Mesenchymal stem cell (in vitro differentiated cells and primary cell): ENCODE data around the gene PROSER1.

Source experiments
- DNase-seq: peaks from one replicate; pipeline ENCODE4 v3.0.0-alpha.2; 2013
- H2AFZ ChIP-seq: one replicate; pipeline ENCODE4 v1.6.1; 2013; ENCODE audit warnings: low read depth, mild to moderate bottlenecking, control low read depth, inconsistent platforms, low read length, moderate library complexity
- H2AK5ac ChIP-seq: 2 replicates; pipeline ENCODE4 v1.6.1; 2013; ENCODE audit warnings: low read length, moderate library complexity, mild to moderate bottlenecking, inconsistent platforms; ENCODE audit not compliant: severe bottlenecking
- H2BK120ac ChIP-seq: one replicate; pipeline ENCODE4 v1.6.1; 2013; ENCODE audit warnings: low read depth, mild to moderate bottlenecking, inconsistent platforms, low read length, moderate library complexity
- H2BK12ac ChIP-seq, 2 experiments: one replicate each; pipeline ENCODE4 v1.6.1; 2013; ENCODE audit warnings: inconsistent platforms in 2 of 2, low read length in 2 of 2, mild to moderate bottlenecking in 2 of 2, moderate library complexity in 2 of 2, control low read depth in 1 of 2
- H2BK15ac ChIP-seq: one replicate; pipeline ENCODE4 v1.6.1; 2013; ENCODE audit warnings: mild to moderate bottlenecking, low read depth, inconsistent platforms; ENCODE audit not compliant: poor library complexity, severe bottlenecking
- H2BK5ac ChIP-seq: 2 replicates; pipeline ENCODE4 v1.6.1; 2013; ENCODE audit warnings: low read depth, mild to moderate bottlenecking, low read length, control low read depth, inconsistent platforms; ENCODE audit not compliant: poor library complexity, severe bottlenecking
- H3K14ac ChIP-seq, 2 experiments: one replicate each; pipeline ENCODE4 v1.6.1; 2013; ENCODE audit warnings: inconsistent platforms in 2 of 2, low read length in 2 of 2, control low read depth in 1 of 2, mild to moderate bottlenecking in 1 of 2, moderate library complexity in 1 of 2
- H3K18ac ChIP-seq, 2 experiments: one replicate each; pipeline ENCODE4 v1.6.1; 2013; ENCODE audit warnings: inconsistent platforms in 2 of 2, low read length in 2 of 2, control low read depth in 1 of 2, low read depth in 1 of 2, mild to moderate bottlenecking in 1 of 2
- H3K23ac ChIP-seq, 2 experiments: one replicate each; pipeline ENCODE4 v1.6.1; 2013; ENCODE audit warnings: inconsistent platforms in 2 of 2, low read length in 2 of 2, mild to moderate bottlenecking in 2 of 2, moderate library complexity in 2 of 2, control low read depth in 1 of 2
- H3K27ac ChIP-seq: 2 replicates; pipeline ENCODE4 v1.5.1; 2013; ENCODE audit warnings: mild to moderate bottlenecking, moderate library complexity, low read length, control low read depth, inconsistent platforms; ENCODE audit not compliant: poor library complexity, severe bottlenecking
- H3K27me3 ChIP-seq, 2 experiments: 2 replicates each; pipeline versions ENCODE4 v1.6.1 to v1.7.0; 2013; ENCODE audit warnings: low read length in 2 of 2, mild to moderate bottlenecking in 2 of 2, moderate library complexity in 2 of 2, control low read depth in 1 of 2, inconsistent platforms in 1 of 2; ENCODE audit not compliant: control insufficient read depth in 1 of 2, insufficient read depth in 1 of 2
- H3K36me3 ChIP-seq, 2 experiments: 2 replicates each; pipeline versions ENCODE4 v1.6.1 to v1.7.0; 2013; ENCODE audit warnings: low read length in 2 of 2, control low read depth in 1 of 2, inconsistent platforms in 1 of 2, low read depth in 1 of 2, mild to moderate bottlenecking in 1 of 2; ENCODE audit not compliant: insufficient read depth in 2 of 2, control insufficient read depth in 1 of 2
- H3K4ac ChIP-seq, 2 experiments: one replicate each; pipeline ENCODE4 v1.6.1; 2013; ENCODE audit warnings: inconsistent platforms in 2 of 2, low read length in 2 of 2, mild to moderate bottlenecking in 2 of 2, moderate library complexity in 2 of 2, control low read depth in 1 of 2, low read depth in 1 of 2
- H3K4me1 ChIP-seq: 2 replicates; pipeline ENCODE4 v1.6.1; 2013; ENCODE audit warnings: low read depth, low read length, control low read depth; ENCODE audit not compliant: control insufficient read depth, insufficient read depth
- H3K4me2 ChIP-seq: 2 replicates; pipeline ENCODE4 v1.6.1; 2013; ENCODE audit warnings: low read length, mild to moderate bottlenecking, inconsistent platforms; ENCODE audit not compliant: poor library complexity, severe bottlenecking
- H3K4me3 ChIP-seq, 2 experiments: 2 replicates each; pipeline versions ENCODE4 v1.5.1 to v1.7.0; 2013; ENCODE audit warnings: low read length in 2 of 2, mild to moderate bottlenecking in 2 of 2, control low read depth in 1 of 2, low read depth in 1 of 2; ENCODE audit not compliant: insufficient read depth in 1 of 2
- H3K79me1 ChIP-seq: replicated peaks from 2 replicates; pipeline ENCODE4 v1.6.1; 2013; ENCODE audit warnings: mild to moderate bottlenecking, control low read depth, low read length, inconsistent platforms; ENCODE audit not compliant: poor library complexity, severe bottlenecking
- H3K9ac ChIP-seq: 2 replicates; pipeline ENCODE4 v1.7.0; 2013; ENCODE audit warnings: mild to moderate bottlenecking, low read length, moderate library complexity
- H3K9me3 ChIP-seq: 2 replicates; pipeline ENCODE4 v1.7.0; 2013; ENCODE audit warnings: mild to moderate bottlenecking, low read length; ENCODE audit not compliant: control insufficient read depth
- H4K8ac ChIP-seq: one replicate; pipeline ENCODE4 v1.6.1; 2013; ENCODE audit warnings: inconsistent platforms, mild to moderate bottlenecking, low read length, moderate library complexity
- H4K91ac ChIP-seq: one replicate; pipeline ENCODE4 v1.6.1; 2013; ENCODE audit warnings: mild to moderate bottlenecking, low read length, inconsistent platforms
- WGBS: methylation state at CpG from one replicate; pipeline ENCODE4 v1.1.7; 2013; ENCODE audit warnings: mixed read lengths; 5-methylcytosine and 5-hydroxymethylcytosine counted together

Gene PROSER1

GRCh38 chr13:38998739-38999138 lies 39.1 kb downstream of the PROSER1 start:
- Histone ChIP-seq H2BK15ac (no peak overlapping the region), H3K14ac (no peak overlapping the region), H3K4me3 (no peak overlapping the region), H3K4ac (no peak overlapping the region), H2AK5ac (no peak overlapping the region), H4K91ac (no peak overlapping the region), H2BK12ac (no peak overlapping the region), H3K9ac (no peak overlapping the region), H3K23ac (no peak overlapping the region), H3K4me1 (no peaks in the 10 kb centered on the region), H4K8ac (no peak overlapping the region), H3K18ac (no peak overlapping the region), H2AFZ (no peak overlapping the region), H2BK120ac (no peak overlapping the region), H3K27me3 (no peaks in the 10 kb centered on the region), H3K9me3 (no peaks in the 10 kb centered on the region), H2BK5ac (no peak overlapping the region), H3K36me3 (no peaks in the 10 kb centered on the region), H3K4me2 (no peak overlapping the region), H3K79me1 (no peaks in the 10 kb centered on the region), H3K27ac (no peak overlapping the region)
- no peak for DNase-seq
- 84% methylated on average over 3 of the region's 3 CpGs for WGBS

GRCh38 chr13:38993381-38993780 lies 44.5 kb downstream of the PROSER1 start:
- no peak overlapping the region for H2AFZ ChIP-seq
- no peak overlapping the region for H2AK5ac ChIP-seq
- H3K18ac ChIP-seq: no peak overlapping the region
- no peak overlapping the region for H3K27ac ChIP-seq
- no peaks in the 10 kb centered on the region for H3K9me3 ChIP-seq
- H3K36me3 ChIP-seq: no peaks in the 10 kb centered on the region
- no peak overlapping the region for H2BK12ac ChIP-seq
- no peak overlapping the region for H3K4me2 ChIP-seq
- no peak overlapping the region for H3K4ac ChIP-seq
- no peak overlapping the region for H2BK120ac ChIP-seq
- no peak overlapping the region for H3K4me3 ChIP-seq
- H2BK5ac ChIP-seq: no peak overlapping the region
- H3K9ac ChIP-seq: no peak overlapping the region
- WGBS: 79% methylated on average over 4 of the region's 4 CpGs
- no peak overlapping the region for H4K91ac ChIP-seq
- no peaks in the 10 kb centered on the region for H3K27me3 ChIP-seq
- no peak overlapping the region for H2BK15ac ChIP-seq
- no peak for DNase-seq
- no peaks in the 10 kb centered on the region for H3K4me1 ChIP-seq
- no peak overlapping the region for H4K8ac ChIP-seq
- H3K79me1 ChIP-seq: no peaks in the 10 kb centered on the region
- no peak overlapping the region for H3K23ac ChIP-seq
- H3K14ac ChIP-seq: no peak overlapping the region

- H3K27ac ChIP-seq: no peak within 1 kb of the TSS
- H3K23ac ChIP-seq: no peak within 1 kb of the TSS
- no peak within 1 kb of the TSS for H3K4me3 ChIP-seq
- no peak within 1 kb of the TSS for H3K14ac ChIP-seq
- DNase-seq: no peak
- H3K9me3 ChIP-seq: no peaks in the 10 kb centered on the region
- H3K18ac ChIP-seq: no peak within 1 kb of the TSS
- no peak within 1 kb of the TSS for H2AK5ac ChIP-seq
- H3K4me2 ChIP-seq: no peak within 1 kb of the TSS
- no peak within 1 kb of the TSS for H2BK12ac ChIP-seq
- no peak within 1 kb of the TSS for H2BK5ac ChIP-seq
- no peaks in the 10 kb centered on the region for H3K36me3 ChIP-seq
- H3K27me3 ChIP-seq: no peaks in the 10 kb centered on the region
- no peak within 1 kb of the TSS for H4K91ac ChIP-seq
- H3K79me1 ChIP-seq: no peaks in the 10 kb centered on the region
- no peaks in the 10 kb centered on the region for H3K4me1 ChIP-seq
- H2BK15ac ChIP-seq: no peak within 1 kb of the TSS
- H2BK120ac ChIP-seq: no peak within 1 kb of the TSS
- no peak within 1 kb of the TSS for H3K4ac ChIP-seq
- no peak within 1 kb of the TSS for H3K9ac ChIP-seq
- H2AFZ ChIP-seq: no peak within 1 kb of the TSS
- no peak within 1 kb of the TSS for H4K8ac ChIP-seq
These were observed 47.2 kb downstream of the PROSER1 start, which contains the start of gene STOML3 for GRCh38 chr13:38990693-38991092. Gene STOML3 (minus strand): TSS chr13:38990831. CDS start chr13:38990721, 110 bp downstream.

GRCh38 chr13:38981096-38981495 lies 56.8 kb downstream of the PROSER1 start:
- Histone ChIP-seq H2BK15ac (no peak overlapping the region), H3K4me2 (no peak overlapping the region), H4K91ac (no peak overlapping the region), H2BK120ac (no peak overlapping the region), H3K9ac (no peak overlapping the region), H3K4me1 (no peaks in the 10 kb centered on the region), H3K14ac (no peak overlapping the region), H2BK5ac (no peak overlapping the region), H3K9me3 (peaks cover 11% of the 10 kb centered on the region), H2BK12ac (no peak overlapping the region), H3K23ac (no peak overlapping the region), H2AK5ac (no peak overlapping the region), H3K79me1 (no peaks in the 10 kb centered on the region), H4K8ac (no peak overlapping the region), H3K27ac (no peak overlapping the region), H2AFZ (no peak overlapping the region), H3K36me3 (no peaks in the 10 kb centered on the region), H3K27me3 (peaks cover 0 to 12% of the 10 kb centered on the region in 2 experiments), H3K4me3 (no peak overlapping the region), H3K18ac (no peak overlapping the region), H3K4ac (no peak overlapping the region)
- WGBS: 62% methylated on average over 2 of the region's 2 CpGs
- DNase-seq: no peak
